NCI-H1417 treated with DMSO at 0.1 percent for 48 hours (cell line): ENCODE data around the gene IFNB1.

Experiments used
- DNase-seq: peaks from one replicate; lab custom pipeline; 2025; lab: John Stamatoyannopoulos, UW

Gene IFNB1

DNA sequence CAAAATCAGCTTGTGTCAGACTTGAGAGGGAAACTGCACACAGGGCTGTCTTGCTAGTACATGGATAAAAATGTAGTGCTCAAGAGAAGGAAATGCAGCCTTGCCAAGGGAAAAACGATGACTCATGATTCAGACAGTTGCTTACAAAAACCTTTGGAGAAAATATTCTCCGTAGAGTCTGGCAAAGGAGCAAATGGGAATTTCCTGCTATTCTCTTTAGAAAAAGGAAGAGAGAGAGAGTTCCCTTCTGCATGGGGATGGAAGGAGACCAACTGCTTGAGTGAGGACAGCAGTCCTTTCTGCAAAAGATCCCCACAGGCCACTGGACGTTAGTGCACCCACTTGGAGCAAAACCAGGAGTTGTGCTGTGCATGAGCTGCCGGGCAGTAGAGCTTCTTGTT lies 7.6 kb downstream of the IFNB1 start:
- DNase-seq: no peak

DNA sequence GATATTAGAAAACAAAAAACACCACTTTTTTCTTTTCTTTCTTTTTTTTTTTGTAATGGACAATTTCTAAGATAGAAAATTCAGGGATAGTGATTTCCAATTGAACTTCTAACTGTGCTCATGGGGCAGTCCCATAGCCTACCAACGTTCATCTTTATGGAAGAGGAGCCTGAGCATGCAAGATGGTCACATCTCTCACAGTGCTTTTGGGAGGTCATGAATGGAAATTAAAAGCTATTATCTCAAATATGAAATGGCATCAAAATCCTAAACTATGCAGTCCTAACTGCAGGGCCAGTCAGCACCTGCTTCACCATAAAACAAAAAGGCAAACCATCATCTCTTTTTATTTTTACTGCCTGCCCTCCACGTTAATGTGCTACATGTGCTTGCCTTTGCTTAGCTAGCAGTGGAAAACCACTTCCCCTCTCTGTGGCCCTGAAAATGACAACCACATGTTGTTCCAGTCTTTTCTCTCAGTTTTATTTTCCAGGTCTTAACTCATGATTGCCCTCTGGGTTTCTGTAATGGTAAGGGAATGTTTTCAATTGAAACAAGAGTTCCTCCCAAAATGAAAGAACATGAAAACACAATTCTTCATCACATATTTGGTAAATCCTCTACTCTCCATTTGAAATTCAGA lies 16.7 kb downstream of the IFNB1 start:
- DNase-seq: no peak

DNA sequence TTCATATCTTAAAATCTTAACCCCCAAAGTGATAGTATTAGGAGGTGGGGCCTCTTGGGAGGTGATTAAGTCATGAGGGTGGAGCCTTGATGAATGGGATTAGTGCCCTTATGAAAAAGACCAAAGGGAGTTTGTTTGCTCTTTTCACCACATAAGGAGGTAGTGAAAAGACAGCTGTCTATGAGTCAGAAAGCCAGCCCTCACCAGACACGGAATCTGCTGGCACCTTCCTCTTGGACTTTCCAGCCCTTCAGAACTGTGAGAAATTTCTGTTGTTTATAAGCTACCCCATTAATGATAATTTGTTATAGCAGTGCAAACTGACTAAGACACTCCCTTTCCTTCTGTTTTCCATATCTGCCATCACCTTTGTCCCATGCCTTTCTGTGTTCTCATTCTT lies 20.8 kb downstream of the IFNB1 start:
- DNase-seq: no peak

GRCh38 chr9:21053851-21054250 lies 23.9 kb downstream of the IFNB1 start:
- no peak for DNase-seq

DNA sequence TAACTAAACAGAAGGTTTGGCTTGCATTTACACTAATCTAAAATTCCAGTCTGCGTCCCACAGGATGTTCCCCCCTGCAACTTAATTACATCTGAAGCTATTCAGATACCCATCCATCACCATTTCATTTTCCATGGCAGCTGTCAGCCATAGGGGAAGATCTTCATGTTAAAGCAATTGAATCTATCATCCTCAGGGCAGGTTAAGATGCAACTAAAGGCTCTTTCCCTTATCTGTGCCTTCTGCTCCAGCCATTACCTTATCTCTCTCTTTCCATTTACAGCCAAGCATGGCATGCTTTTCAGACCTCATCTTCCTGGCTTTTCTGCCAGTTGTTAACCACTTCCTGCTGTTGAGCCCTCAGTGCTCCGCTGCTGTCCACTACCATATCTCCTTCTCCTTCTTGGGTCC lies 30.5 kb downstream of the IFNB1 start:
- DNase-seq: no peak

DNA sequence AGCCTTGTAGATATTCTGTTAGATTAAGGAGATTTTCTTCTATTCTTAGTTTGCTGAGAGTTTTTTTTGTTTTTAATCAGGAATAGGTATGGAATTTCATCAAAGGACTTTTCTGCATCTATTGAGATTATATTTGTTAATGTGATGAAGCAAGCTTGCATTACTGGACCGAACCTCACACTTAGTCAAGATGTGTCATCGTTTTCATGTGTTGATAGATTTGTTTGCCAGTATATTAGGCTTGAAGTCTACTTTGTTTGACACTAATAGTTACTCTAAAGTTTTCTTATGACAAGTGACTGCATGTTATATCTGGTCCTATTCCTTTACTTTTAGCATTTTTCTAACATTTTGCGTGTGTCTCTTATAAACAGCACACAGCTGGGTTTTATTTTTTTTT lies 33.9 kb downstream of the IFNB1 start:
- no peak for DNase-seq

DNA sequence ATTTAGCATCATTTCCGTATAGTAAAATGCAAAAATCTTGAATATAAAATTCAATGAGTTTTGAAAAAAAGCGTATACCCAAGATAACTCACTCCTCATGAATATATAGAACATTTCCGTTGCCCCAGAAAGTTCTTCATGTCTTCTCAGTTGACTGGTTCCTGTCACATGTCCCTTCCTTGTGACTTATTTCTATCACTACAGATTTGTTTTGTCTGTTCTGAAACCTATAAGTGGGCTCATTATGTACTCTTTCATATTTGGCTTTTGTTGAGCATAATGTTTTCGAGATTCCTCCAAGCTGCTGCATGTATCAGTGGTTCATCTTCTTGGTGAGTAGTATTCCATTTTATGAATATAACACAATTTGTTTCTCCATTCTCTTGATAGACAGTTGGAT lies 35.3 kb downstream of the IFNB1 start:
- no peak for DNase-seq

GRCh38 chr9:21039302-21039701 lies 38.4 kb downstream of the IFNB1 start:
- DNase-seq: no peak

DNA sequence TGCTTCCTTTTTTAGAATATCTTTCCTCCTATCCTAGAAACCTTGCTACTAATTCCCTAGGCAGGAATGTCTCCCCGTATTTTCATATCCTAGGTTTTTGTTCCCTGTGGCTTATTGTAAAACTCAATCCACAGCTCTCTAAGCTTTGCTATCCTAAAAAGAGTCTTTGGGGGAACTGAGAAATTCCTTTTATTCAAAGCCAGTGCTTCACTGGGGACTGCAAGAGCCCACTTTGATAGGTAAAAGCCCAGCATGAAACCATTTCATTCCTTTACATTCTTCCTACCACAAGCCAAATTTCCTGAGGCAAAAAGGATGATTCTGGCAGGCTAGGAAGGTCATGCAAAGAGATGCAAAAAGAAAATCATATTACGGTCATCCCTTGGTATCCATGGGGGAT lies 40.5 kb downstream of the IFNB1 start:
- DNase-seq: no peak

DNA sequence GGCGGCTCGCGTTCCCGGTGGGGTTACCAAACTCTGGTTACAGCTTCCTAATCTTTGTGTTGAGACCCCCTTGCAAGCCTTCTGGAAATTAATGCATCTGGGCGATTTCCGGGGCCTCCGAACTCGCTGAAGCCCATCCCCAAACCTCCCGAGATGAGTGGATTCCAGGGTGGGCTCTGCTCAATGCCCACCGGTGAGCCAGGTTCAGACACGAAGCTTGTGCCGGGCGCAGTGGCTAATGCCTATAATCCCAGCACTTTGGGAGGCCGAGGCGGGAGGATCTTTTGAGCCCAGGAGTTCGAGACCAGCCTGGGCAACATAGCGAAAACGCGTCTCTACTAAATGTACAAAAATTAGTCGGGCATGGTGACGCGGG lies 45.9 kb downstream of the IFNB1 start:
- no peak for DNase-seq

- no peak for DNase-seq
These were observed 46.5 kb downstream of the IFNB1 start, which contains the start of gene HACD4 for GRCh38 chr9:21031091-21031807. TSS of gene HACD4 (minus strand) at chr9:21031640. CDS start at chr9:21031590, 50 bp downstream.

- DNase-seq: no peak
These were observed 47.2 kb downstream of the IFNB1 start for GRCh38 chr9:21030389-21031035.

GRCh38 chr9:21029661-21030060 lies 48.1 kb downstream of the IFNB1 start:
- DNase-seq: no peak

- no peak for DNase-seq
These were observed 49.3 kb downstream of the IFNB1 start for GRCh38 chr9:21028466-21028865.

- no peak for DNase-seq
These were observed 50.4 kb downstream of the IFNB1 start for GRCh38 chr9:21027295-21027694.
